Thyroid gland (tissue), 4 donors: ENCODE results near the gene H2AZ1.

Experiments used
- POLR2A ChIP-seq, 2 donors: fragments of 450-650 bp; IDR thresholded peaks; one replicate each; pipeline ENCODE4 v1.6.1; 2017; ENCODE audit warnings: antibody characterized with exemption in 2 of 2, mild to moderate bottlenecking in 2 of 2, moderate library complexity in 1 of 2
- TF ChIP-seq, protein P1 (sequence below), 6 experiments: fragments of 200-600 bp in 3 of 6; fragments of 450-650 bp in 3 of 6; sonication (generic) in 3 of 6; IDR thresholded peaks; one replicate each; pipeline ENCODE4 v1.5.1; 2016 to 2019; ENCODE audit warnings: antibody characterized with exemption in 6 of 6, mild to moderate bottlenecking in 2 of 6, inconsistent platforms in 1 of 6, moderate library complexity in 1 of 6

DNA sequence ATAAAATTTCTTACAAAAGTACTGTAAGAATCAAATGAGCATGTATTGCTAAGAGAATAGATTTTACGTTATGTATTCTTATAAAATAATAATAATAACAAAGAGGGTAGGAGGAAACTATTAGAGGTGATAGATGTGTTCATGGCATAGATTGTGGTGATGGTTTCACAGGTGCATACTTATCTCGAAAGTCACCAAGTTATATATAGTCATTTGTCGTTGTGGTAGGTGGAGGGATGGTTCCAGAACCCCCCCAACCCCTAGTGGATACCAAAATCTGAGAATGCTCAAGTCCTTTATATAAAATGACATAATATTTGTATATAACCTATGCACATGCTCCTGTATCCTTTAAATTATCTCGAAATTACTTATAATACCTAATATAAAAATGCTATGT lies 36.7 kb upstream of the H2AZ1 start:
- TF ChIP-seq, protein P1, sequence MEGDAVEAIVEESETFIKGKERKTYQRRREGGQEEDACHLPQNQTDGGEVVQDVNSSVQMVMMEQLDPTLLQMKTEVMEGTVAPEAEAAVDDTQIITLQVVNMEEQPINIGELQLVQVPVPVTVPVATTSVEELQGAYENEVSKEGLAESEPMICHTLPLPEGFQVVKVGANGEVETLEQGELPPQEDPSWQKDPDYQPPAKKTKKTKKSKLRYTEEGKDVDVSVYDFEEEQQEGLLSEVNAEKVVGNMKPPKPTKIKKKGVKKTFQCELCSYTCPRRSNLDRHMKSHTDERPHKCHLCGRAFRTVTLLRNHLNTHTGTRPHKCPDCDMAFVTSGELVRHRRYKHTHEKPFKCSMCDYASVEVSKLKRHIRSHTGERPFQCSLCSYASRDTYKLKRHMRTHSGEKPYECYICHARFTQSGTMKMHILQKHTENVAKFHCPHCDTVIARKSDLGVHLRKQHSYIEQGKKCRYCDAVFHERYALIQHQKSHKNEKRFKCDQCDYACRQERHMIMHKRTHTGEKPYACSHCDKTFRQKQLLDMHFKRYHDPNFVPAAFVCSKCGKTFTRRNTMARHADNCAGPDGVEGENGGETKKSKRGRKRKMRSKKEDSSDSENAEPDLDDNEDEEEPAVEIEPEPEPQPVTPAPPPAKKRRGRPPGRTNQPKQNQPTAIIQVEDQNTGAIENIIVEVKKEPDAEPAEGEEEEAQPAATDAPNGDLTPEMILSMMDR (IDR thresholded peaks at IDR 0.05) = no peak
- no peak for TF ChIP-seq POLR2A (IDR thresholded peaks at IDR 0.05)
